Measurements from ENCODE around the gene MUC4.
A peak's percentile ranks its signal among the peaks of the same experiment; 100 is the strongest.
"Not testable (repeated sequence)": the region's sequence is repeated elsewhere in the genome, so short reads cannot be mapped to it uniquely, and the experiment has no call there.

The MUC4 gene

DNA sequence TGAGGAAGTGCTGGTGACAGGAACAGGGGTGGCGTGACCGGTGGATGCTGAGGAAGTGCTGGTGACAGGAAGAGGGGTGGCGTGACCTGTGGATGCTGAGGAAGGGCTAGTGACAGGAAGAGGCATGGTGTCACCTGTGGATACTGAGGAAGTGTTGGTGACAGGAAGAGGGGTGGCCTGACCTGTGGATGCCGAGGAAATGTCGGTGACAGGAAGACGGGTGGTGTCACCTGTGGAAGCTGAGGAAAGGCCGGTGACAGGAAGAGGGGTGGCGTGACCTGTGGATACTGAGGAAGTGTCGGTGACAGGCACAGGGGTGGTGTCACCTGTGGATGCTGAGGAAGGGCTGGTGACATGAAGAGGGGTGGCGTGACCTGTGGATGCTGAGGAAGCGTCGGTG lies 30.5 kb downstream of the MUC4 start:
- DNase-seq (ENCODE audit: low spot score), result not testable (repeated sequence)

DNA sequence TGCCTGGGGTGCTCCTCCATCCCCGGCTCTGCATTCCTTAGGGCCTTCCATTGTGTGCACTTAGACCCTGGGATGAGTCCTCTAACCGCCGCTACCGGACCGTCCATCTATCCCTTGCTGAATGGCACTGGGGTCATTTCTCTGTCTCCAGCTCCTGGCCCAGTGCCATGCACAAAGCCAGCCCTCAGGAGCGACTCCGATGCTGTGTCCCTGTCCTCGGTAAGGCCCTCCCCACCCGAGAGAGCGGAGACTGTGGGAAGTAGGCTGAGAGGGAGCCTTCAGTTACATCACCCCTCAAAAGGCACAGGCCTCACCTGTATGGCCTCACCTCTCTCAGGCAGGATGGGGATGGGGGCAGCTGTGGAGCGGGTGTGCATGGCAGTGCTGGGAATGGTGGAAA lies 33.8 kb downstream of the MUC4 start:
- no peak for DNase-seq (ENCODE audit: low spot score)

DNA sequence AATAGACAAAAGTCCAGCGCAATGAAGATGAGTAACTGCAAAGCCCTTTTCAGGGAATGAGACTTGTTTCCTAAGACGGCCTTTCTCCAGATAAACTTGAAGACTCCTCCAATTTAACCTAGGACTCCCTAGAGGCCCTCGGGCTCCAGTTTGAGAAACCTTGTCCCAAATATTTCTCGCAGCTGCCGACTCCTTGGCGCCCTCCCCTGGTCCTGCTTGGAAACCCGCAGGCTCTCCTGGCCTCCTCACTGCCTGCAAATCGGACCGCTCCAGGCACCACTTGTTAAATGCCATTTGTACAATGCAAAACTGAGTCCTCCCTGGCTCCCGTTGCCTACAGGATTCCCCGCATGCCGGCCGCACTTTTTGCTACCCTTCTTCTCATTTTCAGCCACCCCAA lies 36.8 kb downstream of the MUC4 start:
- DNase-seq (ENCODE audit: low spot score), result peak; percentile 71

DNA sequence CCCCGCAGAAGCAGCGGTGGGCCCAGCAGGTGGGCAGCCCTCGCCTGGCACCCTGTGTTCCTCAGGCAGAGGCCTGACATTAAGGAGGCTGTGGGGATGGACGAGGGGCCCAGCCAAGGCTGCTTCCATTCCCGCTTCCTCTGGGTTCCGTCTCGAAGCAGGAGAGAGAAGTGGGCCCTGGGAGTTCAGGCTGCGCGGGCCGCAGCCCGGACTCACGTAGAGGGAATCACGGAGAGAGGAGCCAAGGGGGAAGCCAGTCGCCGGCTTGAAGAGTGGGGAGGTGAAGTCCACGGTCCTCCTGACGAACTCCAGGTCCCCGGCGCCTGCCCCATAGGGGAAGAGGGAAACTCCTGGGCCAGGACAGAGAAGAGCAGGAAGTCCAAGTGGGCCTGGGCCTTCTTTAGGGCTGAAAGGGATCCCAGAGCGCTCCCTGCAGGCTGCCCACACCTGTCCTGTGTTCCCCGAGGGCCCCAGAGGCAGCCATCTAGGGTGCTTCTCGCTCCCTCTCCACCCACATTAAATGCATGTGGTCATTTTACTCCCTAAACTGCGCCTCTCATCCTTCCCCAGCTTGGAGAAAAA lies 37.7 kb downstream of the MUC4 start:
- DNase-seq (ENCODE audit: low spot score), result no peak

DNA sequence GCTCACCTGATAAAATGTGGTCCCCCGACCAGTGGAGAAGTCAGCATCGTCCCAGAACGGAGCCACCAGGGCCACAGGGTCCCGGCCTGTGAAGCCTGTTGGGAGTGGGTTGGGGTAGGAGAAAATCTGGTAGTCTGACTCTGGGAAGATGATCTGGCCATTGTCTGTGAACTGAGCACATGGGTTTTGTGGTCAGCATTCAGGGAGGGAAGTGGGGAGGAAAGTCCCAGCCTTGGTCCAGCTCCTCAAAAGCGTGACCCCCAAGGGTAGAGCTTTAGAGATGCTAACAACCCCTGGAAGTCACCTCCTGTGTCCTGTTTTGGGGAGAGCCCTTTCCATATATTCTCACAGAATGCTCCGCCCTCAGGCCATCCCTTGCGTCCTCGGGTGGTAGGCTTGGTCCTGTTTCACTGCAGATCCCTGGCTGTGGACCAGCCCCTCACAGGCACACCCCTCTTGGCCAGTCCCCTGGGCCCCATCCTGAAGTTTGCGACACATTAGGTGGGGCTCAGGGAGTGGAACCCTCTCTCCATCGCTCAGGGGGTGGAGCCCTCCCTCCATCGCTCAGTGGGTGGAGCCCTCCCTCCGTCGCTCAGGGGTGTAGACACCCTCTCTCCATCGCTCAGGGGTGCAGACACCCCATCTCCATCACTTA lies 40.0 kb downstream of the MUC4 start:
- DNase-seq (ENCODE audit: low spot score), result no peak

DNA sequence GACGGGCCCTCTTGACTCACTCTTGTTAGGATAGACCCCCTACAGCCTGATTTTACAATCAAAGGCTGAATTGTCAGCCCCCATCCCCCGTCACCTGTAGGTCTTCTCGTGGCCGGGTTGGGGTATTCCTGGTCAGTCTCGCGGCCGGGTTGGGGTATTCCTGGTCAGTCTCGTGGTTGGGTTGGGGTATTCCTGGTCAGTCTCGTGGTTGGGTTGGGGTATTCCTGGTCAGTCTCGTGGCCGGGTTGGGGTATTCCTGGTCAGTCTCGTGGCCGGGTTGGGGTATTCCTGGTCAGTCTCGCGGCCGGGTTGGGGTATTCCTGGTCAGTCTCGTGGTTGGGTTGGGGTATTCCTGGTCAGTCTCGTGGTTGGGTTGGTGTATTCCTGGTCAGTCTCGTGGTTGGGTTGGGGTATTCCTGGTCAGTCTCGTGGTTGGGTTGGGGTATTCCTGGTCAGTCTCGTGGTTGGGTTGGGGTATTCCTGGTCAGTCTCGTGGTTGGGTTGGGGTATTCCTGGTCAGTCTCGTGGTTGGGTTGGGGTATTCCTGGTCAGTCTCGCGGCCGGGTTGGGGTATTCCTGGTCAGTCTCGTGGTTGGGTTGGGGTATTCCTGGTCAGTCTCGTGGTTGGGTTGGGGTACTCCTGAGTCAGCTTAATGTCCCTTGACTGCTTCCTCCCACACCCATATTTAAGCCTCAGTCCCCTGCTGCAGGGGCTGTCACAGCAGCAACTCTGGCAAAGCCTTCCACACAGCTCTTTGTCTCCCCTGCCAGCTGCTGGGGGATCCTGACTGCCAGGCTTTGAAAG lies 40.7 kb downstream of the MUC4 start:
- not testable (repeated sequence) for DNase-seq (ENCODE audit: low spot score)

DNA sequence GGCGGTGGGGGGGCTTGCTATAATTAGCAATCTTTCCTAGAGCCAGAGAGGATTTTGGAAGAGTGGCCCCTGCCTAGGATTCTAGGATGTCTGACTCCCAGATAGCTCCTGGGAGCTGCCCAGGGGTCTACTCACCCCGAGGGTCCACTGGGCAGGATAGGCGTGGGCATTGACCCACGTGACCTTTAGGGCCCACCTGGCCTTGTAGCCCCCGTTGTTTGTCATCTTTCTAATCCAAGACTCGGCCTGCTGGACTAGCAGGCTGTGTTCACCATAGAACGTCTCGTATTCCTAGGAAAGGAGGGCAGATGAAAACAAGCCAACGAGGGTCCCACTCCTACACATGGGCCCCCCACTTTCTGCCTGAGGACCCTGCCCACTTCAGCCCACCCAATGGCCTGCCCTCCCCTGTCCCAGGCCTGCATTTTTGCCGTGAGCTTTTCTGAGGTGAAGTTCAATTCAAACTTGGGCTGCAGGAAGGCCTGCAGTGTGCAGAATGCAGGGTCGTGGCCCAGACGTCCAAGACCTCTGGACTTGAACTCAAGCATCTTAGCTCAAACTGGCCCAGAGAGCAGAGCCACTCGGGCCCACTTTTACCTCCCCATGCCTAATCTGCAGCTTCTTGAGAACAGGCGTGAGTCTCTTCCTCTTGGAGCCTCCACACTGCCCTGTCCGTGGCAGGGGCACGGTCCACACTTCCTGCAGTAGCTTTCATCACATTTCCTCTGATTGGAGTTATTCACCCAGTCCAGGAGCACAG lies 41.5 kb downstream of the MUC4 start:
- no peak for DNase-seq (ENCODE audit: low spot score)

DNA sequence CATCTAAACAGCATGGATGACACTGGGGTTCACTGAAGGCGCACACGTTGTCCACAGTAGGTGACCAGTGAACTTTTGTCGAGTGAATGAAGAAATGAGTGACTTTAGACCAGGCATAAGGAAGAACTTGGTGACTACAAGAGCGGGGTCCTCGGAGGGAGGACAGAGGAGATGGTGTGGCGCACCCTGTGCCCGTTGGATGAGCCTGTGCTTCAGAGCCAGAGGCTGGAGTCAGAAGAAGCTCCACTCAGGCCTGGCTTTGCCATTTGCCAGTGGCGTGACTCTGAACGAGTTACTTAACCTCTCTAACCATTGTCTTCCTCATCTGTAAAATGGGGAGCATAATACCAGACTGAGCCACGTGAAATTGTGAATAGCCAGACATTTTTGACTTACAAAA lies 42.2 kb downstream of the MUC4 start:
- DNase-seq (ENCODE audit: low spot score), result no peak

DNA sequence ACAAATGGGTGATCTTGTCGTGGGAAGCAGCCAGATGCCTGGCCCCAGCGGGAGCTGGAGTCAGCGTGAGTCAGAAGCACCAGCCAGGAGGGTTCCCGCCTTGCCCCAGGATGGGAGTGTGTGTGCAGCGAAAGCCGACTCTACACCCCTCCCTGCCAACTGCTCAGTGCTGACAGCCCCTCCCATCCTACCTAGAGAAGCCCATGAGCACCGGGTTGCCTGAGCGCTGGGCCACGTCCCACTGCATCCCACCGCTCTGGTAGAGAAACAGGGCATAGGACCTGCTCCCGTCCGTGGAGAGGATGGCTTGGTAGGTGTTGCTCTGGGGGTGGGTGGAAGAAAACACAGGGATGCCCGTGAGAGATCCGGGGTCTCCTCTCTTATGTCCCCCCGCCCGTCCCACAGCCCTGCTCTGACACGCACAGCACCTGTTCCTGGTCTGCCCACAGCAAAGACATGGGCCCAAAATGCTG lies 42.9 kb downstream of the MUC4 start:
- no peak for DNase-seq (ENCODE audit: low spot score)

DNA sequence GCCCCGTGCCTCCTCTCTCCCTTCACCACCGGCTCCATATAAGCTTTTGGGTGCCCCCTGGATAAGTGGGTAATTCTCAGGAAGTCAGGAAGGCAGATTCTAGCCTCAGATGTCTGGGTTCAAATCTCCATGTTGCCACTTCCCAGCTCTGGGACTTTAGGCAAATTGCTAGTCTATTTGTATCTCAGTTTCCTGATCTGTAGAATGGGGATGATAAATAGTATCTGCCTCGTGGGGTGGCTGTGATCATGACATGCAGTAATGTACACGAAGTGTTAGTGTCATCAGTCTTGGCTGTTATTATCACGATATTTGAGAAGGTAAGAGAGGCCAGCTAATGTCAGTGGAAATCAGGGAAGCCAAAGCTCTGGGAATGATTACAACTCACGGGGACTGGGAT lies 43.3 kb downstream of the MUC4 start:
- no peak for DNase-seq (ENCODE audit: low spot score)

DNA sequence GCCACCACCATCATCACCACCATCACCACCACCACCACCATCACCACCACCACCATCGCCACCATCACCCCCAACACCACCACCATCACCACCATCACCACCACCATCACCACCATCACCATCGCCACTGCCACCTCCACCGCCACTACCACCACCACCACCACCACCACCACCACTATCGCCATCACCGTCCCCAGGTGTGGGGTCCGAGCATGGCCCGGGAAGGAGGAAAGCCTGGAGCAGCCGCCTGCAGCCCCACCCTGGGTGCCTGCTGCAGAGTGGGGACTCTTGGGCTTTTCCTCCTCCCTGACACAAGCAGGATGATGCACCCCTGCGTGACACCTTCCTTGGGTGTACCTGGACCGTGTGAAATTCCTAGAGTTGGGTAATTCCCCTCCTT lies 43.9 kb downstream of the MUC4 start:
- DNase-seq (ENCODE audit: low spot score), result no peak

DNA sequence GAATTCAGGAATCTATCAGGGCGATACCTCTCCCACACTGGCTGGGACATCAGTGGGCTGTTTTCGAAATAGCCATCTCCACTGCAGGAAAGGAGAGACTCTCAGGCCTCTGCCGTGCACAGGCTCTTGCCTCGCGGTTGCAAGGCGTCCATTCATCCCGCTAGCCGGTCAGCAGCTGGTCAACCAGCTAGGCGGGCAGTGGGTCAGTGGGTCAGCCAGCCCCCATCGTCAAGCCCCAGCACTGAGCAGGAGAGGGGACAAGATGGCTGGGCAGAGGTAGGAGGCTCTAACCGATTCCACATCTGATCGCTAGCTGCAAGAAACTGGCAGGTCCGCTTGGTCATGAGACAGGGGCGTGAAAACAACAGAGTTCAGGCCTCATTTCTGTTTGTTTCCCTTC lies 45.1 kb downstream of the MUC4 start:
- DNase-seq (ENCODE audit: low spot score), result no peak

DNA sequence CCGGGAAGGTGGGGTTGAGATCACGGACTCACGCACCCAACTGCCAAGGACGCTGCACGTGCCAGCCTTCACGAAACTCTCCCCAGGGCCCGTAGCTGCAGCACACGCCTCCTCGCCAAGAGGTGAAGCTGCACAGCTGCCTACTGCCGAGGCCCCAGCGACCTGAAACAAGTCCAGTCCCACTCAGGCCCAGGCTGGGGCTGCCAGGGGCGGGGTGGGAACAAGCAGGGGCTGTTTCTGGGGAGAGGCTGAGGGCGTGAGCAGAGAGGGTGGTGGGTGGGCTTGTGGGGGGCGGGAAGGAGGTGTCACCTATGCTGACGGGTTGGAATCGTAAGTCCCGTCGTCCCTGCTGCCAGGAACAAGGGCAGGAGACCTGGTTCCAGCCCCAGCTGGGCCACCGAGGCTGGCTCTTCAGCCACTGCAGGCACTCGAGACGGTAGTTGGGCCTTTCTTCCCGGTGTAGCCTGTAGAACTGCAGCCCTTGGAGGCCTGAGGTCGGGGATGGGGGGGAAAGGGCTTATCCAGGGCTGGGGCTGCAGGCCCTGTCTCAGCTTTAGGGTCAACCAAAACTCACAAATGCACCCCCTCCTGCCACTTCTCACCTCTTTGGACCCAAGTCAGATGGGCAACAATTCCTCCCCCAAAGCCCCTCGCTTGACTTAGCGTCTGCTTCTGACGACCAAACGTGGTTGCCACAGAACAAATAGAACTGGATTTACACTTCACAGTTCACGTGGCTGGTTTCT lies 46.6 kb downstream of the MUC4 start:
- no peak for DNase-seq (ENCODE audit: low spot score)

DNA sequence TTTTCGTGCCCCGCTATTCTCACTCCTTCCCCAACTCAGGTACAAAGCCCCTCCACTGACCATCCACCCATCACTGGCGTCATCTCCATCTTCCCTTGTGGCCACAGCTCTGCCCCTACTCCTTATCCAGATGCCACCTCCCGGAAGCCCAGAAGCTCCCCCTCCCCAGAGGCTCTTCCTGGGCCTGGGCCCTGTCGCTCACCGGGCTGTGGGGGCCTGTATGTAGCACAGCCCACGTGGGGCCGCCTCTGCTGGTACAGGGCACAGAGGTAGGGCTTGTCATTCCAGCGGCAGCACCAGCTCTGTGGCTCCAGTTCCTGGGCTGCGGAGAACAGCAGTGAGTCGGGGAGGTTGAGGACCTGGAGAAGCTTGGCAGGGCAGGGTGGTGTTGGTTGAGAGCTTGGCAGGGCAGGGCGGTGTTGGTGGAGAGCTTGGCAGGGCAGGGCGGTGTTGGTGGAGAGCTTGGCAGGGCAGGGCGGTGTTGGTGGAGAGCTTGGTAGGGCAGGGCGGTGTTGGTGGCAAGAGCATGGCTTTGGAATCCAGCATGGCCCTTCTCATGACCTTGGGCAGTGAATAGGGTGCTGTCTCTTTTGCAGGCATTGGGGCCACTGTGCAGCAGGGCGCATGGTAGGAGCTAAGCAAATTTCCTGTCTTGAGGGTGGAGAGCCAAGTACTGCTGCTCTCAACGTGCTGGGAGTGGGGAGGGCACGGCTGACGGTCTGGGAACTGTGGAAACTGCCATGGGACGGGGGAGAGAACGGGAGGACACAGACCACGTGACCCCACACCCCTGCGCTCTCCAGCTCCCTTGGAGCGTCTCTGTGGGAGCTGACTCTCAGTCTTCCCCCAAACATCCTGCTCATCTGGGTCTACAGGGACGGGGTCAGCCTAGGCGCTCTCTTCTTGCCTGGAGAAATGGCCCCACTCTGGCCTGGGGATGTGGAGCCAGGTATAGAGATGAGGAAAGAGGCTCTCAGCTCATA lies 47.6 kb downstream of the MUC4 start:
- DNase-seq (ENCODE audit: low spot score), result no peak

DNA sequence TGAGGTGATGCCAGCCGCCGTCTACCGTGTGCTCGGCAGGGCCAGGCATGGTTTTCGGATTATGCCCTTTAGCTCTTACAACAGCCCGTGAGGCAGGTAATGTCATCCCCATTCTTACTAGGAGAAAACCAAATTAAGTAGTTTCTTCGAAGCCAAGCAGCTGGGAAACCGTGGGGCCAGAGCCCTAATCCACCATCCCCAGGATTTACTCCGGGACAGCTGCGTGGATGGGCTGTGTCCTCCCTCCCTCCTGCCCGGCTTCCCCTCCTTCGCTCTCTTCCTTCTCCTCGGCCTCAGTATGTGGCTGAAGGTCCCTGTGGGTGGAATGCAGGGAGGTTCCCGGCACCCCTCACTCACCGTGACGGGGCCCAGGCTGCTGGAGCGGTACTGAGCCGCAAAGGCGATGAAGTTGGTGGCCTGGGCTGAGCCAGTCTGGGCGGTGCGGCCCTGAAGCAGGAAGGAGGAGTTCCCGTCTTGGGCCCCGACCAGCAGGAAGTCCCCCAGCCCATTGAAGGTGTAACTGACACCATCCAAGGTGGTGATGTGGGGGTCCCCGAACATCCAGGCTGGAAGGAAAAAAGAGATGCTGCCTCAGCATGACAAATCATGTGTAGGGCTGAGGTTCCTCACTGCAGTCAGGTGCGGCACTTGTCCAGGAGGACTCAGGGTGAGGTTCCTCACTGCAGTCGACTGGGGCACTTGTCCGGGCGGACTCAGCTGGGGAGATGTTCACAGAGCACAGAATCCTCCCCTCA lies 48.5 kb downstream of the MUC4 start:
- DNase-seq (ENCODE audit: low spot score), result no peak

DNA sequence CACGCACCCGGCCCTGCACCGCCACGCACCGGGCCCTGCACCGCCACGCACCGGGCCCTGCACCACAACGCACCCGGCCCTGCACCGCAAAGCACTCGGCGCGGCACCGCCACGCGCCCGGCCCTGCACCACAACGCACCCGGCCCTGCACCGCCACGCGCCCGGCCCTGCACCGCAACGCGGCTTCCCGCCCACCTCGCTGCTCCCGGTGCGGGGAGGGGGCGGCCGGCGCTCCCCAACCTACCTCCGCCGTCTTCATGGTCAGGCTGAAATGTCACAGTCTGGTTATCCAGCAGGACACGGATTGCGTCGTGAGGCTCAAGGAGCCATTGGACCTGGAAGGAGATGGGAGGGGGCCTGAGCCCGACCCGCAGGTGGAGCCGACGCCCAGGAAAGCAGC lies 49.1 kb downstream of the MUC4 start:
- DNase-seq (ENCODE audit: low spot score), result no peak

DNA sequence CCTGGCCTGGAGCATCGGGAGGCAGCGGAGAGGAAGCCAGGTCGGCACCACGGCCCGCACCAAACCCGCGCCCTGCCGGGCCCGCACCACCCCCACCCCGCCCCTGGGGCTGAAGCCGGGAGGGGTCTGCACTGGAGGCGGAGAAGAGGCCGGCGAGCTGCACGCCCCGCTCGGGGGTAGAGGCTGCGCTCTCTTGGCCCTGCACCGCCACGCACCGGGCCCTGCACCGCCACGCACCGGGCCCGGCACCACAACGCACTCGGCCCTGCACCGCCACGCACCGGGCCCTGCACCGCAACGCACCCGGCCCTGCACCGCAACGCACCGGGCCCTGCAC lies 49.5 kb downstream of the MUC4 start:
- no peak for DNase-seq (ENCODE audit: low spot score)

DNA sequence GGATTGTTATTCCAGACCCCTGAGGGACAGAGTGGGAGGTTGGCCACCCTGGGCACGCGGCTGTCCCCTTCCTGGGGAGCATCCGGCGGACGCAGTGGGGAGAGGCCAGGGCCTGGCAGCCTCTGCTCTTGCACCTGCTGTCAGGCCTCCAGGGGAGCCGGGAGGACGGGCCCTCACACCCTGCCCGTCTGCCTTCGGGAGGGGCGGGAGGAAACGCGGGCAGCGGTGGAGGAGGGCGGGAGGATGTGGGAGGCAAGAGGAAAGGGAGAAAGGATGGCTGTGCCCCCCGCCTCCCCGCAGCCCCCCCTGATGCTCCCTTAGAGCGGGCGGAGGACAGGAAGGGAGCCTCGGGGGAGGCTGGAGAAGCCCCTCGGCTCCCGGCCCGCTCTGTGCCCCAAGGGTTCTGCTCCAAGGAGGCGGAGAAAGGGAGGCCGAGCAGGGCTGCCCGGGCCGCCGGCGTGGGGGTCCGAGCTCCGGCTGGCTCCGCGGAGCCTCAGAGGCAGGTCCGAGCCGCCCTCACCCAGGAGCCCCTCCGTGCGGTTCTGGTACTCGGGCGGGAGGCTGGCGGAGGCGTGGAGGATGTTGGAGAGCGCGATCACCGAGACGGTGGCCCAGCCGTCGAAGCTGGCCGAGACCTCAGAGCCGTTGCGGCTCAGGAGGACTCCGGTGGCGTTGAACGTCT lies 50.0 kb downstream of the MUC4 start:
- DNase-seq (ENCODE audit: low spot score), result no peak

DNA sequence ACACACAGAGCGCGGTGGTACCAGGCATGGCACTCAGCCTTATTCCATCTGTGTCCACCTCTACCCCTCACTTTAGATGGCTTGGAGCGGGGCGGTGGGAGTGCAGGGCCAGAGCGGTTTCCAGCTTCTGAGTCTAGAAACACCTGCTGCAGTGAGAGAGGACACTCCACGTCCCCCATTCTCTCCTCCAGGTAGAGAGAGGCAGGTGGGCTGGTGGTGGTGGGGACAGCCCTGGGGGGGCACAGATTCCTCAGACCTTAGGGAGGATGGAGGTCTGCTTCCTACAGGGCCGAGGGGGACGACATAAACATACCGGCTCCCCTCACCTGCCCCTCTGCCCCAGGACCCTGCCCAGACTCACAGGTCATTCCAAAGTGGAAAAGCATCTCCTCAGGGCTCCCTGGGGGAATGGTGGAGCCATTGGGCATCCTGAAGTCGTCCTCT lies 50.6 kb downstream of the MUC4 start:
- no peak for DNase-seq (ENCODE audit: low spot score)

Measured in ecto neural progenitor cell (in vitro differentiated cells).